HepG2 (cell line): ENCODE results near the gene SGSM1. TPM values are rescaled to one million over a fixed set of nuclear protein-coding genes. Genes with fewer than 3 reads are reported as not detected.

Experiments used
- ATAC-seq: fragments of 200-7000 bp; cut with Tn5 transposase; 3 replicates; pipeline ENCODE4 v1.9.1; 2020; ENCODE audit warnings: mild to moderate bottlenecking, moderate library complexity
- BruUV-seq: library from RNA; stranded (reverse); fragments of 400-500 nt; replicated peaks from 2 replicates; lab custom pipeline; 2021; lab: Mats Ljungman, UMichigan
- CTCF ChIA-PET: fragments of 300-600 bp; formaldehyde crosslinking; extraction: SDS; loops from one replicate; lab custom pipeline; 2021; ENCODE audit warnings: low total read pairs, inconsistent platforms, low intra/inter-chr PET ratio; lab: Yijun Ruan, JAX
- POLR2A ChIA-PET: fragments of 350-600 bp; sonication (Branson Sonifier 250); formaldehyde crosslinking; loops from one replicate; lab custom pipeline; 2020; ENCODE audit warnings: antibody characterized with exemption, inconsistent platforms; lab: Yijun Ruan, JAX
- DNase-seq: peaks from one replicate; pipeline ENCODE4 v3.0.0-alpha.2; 2015; ENCODE audit warnings: low spot score
- FAIRE-seq: peaks from 3 replicates; lab custom pipeline; 2011; peaks lifted over from hg19 to GRCh38; lab: Jason Lieb, UNC
- H2AFZ ChIP-seq: one replicate; pipeline ENCODE4 v1.6.1; 2011; ENCODE audit warnings: low read length, inconsistent platforms
- H3K27ac ChIP-seq: fragments of 300-600 bp; 3 replicates; pipeline ENCODE4 v1.8.0; 2011; ENCODE audit warnings: mixed run types, mild to moderate bottlenecking, mixed read lengths, low read length, inconsistent platforms; ENCODE audit not compliant: insufficient read depth; ENCODE audit errors: extremely low read length
- H3K27me3 ChIP-seq, 2 experiments: fragments of 200-600 bp in 1 of 2; 2 replicates in 1 of 2; 3 replicates in 1 of 2; pipeline versions ENCODE4 v1.6.0 to v1.8.0; 2011; ENCODE audit warnings: low read length in 2 of 2, mild to moderate bottlenecking in 2 of 2, moderate library complexity in 2 of 2, inconsistent platforms in 1 of 2; ENCODE audit not compliant: insufficient read depth in 2 of 2, control insufficient read depth in 1 of 2
- H3K36me3 ChIP-seq, 2 experiments: fragments of 200-600 bp in 1 of 2; replicated peaks in 1 of 2; 2 replicates in 1 of 2; 3 replicates in 1 of 2; pipeline versions ENCODE4 v1.5.1 to v1.8.0; 2011; ENCODE audit warnings: low read length in 2 of 2, inconsistent platforms in 1 of 2; ENCODE audit not compliant: insufficient read depth in 2 of 2, control insufficient read depth in 1 of 2
- H3K4me1 ChIP-seq: 2 replicates; pipeline ENCODE4 v1.5.1; 2012; ENCODE audit warnings: low read length, inconsistent platforms; ENCODE audit not compliant: insufficient read depth
- H3K4me2 ChIP-seq: 2 replicates; pipeline ENCODE4 v1.6.0; 2011; ENCODE audit warnings: low read depth, low read length, inconsistent platforms
- H3K4me3 ChIP-seq, 3 experiments: fragments of 200-600 bp in 1 of 3; sonication (generic), shearing (Covaris generic) in 1 of 3; replicated peaks in 1 of 3; 2 replicates each; pipeline ENCODE4 v1.5.1; 2011 to 2016; ENCODE audit warnings: low read length in 3 of 3, inconsistent platforms in 2 of 3, low read depth in 2 of 3, mild to moderate bottlenecking in 2 of 3, control low read depth in 1 of 3, mixed read lengths in 1 of 3; ENCODE audit not compliant: insufficient read depth in 1 of 3
- H3K79me2 ChIP-seq: one replicate; pipeline ENCODE4 v1.6.1; 2011; ENCODE audit warnings: low read length, inconsistent platforms; ENCODE audit not compliant: insufficient read depth
- H3K9ac ChIP-seq: 2 replicates; pipeline ENCODE4 v1.6.0; 2011; ENCODE audit warnings: mild to moderate bottlenecking, low read depth, low read length, inconsistent platforms; ENCODE audit not compliant: insufficient read depth
- H3K9me3 ChIP-seq: 2 replicates; pipeline ENCODE4 v1.5.1; 2012; ENCODE audit warnings: mild to moderate bottlenecking, low read length
- H4K20me1 ChIP-seq: 2 replicates; pipeline ENCODE4 v1.6.0; 2011; ENCODE audit warnings: inconsistent platforms, mild to moderate bottlenecking, low read length, moderate library complexity; ENCODE audit not compliant: insufficient read depth
- CEBPG ChIP-seq: IDR thresholded peaks from 2 replicates; pipeline ENCODE4 v1.6.1; 2016
- CREB1 ChIP-seq, 2 experiments: fragments of 450-650 bp in 1 of 2; IDR thresholded peaks; 2 replicates each; pipeline ENCODE4 v1.6.1; 2016 to 2017; ENCODE audit warnings: control low read depth in 1 of 2, mild to moderate bottlenecking in 1 of 2, missing compliant biosample characterization in 1 of 2, missing genetic modification characterization in 1 of 2
- CREB3 ChIP-seq: sonication (generic); formaldehyde crosslinking; IDR thresholded peaks from 2 replicates; pipeline ENCODE4 v1.5.0; 2020; ENCODE audit warnings: missing genetic modification reagents
- FOXA1 ChIP-seq, 2 experiments: fragments of 450-650 bp in 1 of 2; sonication (generic) in 1 of 2; formaldehyde crosslinking in 1 of 2; IDR thresholded peaks; 2 replicates each; pipeline versions ENCODE4 v1.4.0 to v1.6.1; 2016 to 2020; ENCODE audit warnings: missing genetic modification reagents in 1 of 2
- HMG20B ChIP-seq: conservative IDR thresholded peaks from 2 replicates; pipeline ENCODE4 v1.6.1; 2016; ENCODE audit warnings: missing genetic modification reagents, missing compliant biosample characterization
- KDM5A ChIP-seq: fragments of 200-600 bp; sonication (generic); IDR thresholded peaks from 2 replicates; pipeline ENCODE4 v1.7.0; 2018; ENCODE audit warnings: antibody characterized with exemption, mild to moderate bottlenecking, low read length, borderline replicate concordance
- NBN ChIP-seq: fragments of 450-650 bp; conservative IDR thresholded peaks from 2 replicates; pipeline ENCODE4 v1.6.1; 2017
- PBX2 ChIP-seq: IDR thresholded peaks from 2 replicates; pipeline ENCODE4 v1.6.1; 2016; ENCODE audit warnings: control low read depth
- PCBP2 ChIP-seq: fragments of 200-400 bp; formaldehyde crosslinking; optimal IDR thresholded peaks from 2 replicates; pipeline ENCODE3; 2018; ENCODE audit warnings: low read length, low read depth; ENCODE audit not compliant: poor library complexity, severe bottlenecking
- PITX1 ChIP-seq: sonication (generic); formaldehyde crosslinking; IDR thresholded peaks from 2 replicates; pipeline ENCODE4 v1.5.1; 2020; ENCODE audit warnings: mild to moderate bottlenecking, missing genetic modification reagents
- POLR2A ChIP-seq, 2 experiments: IDR thresholded peaks; 2 replicates each; pipeline ENCODE4 v1.6.1; 2011; ENCODE audit warnings: low read depth in 2 of 2, low read length in 2 of 2, mild to moderate bottlenecking in 1 of 2, moderate library complexity in 1 of 2; ENCODE audit not compliant: insufficient read depth in 1 of 2
- PRPF4 ChIP-seq: fragments of 200-400 bp; formaldehyde crosslinking; IDR thresholded peaks from 2 replicates; pipeline ENCODE4 v1.6.1; 2016; ENCODE audit warnings: low read length, low read depth; ENCODE audit not compliant: poor library complexity, severe bottlenecking
- RFXAP ChIP-seq: sonication (generic); formaldehyde crosslinking; IDR thresholded peaks from 2 replicates; pipeline ENCODE4 v1.4.0; 2020; ENCODE audit warnings: missing genetic modification reagents, borderline replicate concordance
- RNF2 ChIP-seq: fragments of 450-650 bp; conservative IDR thresholded peaks from 2 replicates; pipeline ENCODE4 v1.6.1; 2016; ENCODE audit warnings: low read depth
- ZMYM4 ChIP-seq: sonication (generic); formaldehyde crosslinking; IDR thresholded peaks from 2 replicates; pipeline ENCODE4 v1.8.1; 2023; ENCODE audit warnings: mild to moderate bottlenecking, missing genetic modification reagents
- ZNF121 ChIP-seq: sonication (generic); formaldehyde crosslinking; IDR thresholded peaks from 2 replicates; pipeline ENCODE4 v1.5.0; 2020; ENCODE audit warnings: mild to moderate bottlenecking, missing genetic modification reagents
- WGBS: methylation state at CpG from one replicate; pipeline ENCODE4 v1.1.6; 2017; ENCODE audit warnings: low lambda C conversion rate; 5-methylcytosine and 5-hydroxymethylcytosine counted together
- in situ Hi-C: cut with HindIII; loops from 2 replicates; pipeline ENCODE4 v1.10.0; 2017; ENCODE audit warnings: low pct_unique_long_range_greater_than_20kb; ENCODE audit not compliant: extremely low pct_ligation_motif_present
- intact Hi-C: fragments of 100-400 bp; cut with micrococcal nuclease; formaldehyde crosslinking; loops from one replicate; pipeline ENCODE4 v1.10.0; 2022; ENCODE audit not compliant: unreplicated experiment
- polyA plus RNA-seq, 8 experiments: library from polyadenylated mRNA; depleted of rRNA in 3 of 8; stranded (reverse) in 7 of 8; unstranded in 1 of 8; fragments of >200 nt; fragmentation: Illumina TruSeq in 4 of 8; extraction: Trizol in 4 of 8; gene quantifications; 2 replicates each; pipeline versions ENCODE4 v1.2.1 to v1.2.3, GENCODE V29; 2011 to 2016; ENCODE audit warnings: low read depth in 4 of 8, missing spikeins in 1 of 8, mixed read lengths in 1 of 8; ENCODE audit not compliant: insufficient read depth in 1 of 8
- total RNA-seq, 5 experiments: library from RNA; depleted of rRNA; stranded (reverse); fragments of >200 nt; fragmentation: Illumina TruSeq; extraction: Trizol; gene quantifications; 2 replicates each; pipeline ENCODE4 v1.2.3, GENCODE V29; 2016; ENCODE audit warnings: low read depth in 1 of 5
- TF ChIP-seq, protein P1 (sequence below): sonication (generic); formaldehyde crosslinking; IDR thresholded peaks from 2 replicates; pipeline ENCODE4 v1.4.0; 2020; ENCODE audit warnings: missing genetic modification reagents, mild to moderate bottlenecking, borderline replicate concordance
- TF ChIP-seq, protein P2 (sequence below): sonication (generic); formaldehyde crosslinking; IDR thresholded peaks from 2 replicates; pipeline ENCODE4 v1.4.0; 2020; ENCODE audit warnings: missing genetic modification reagents, borderline replicate concordance

SGSM1 gene
- total and polyA plus RNA-seq, 2 of the 13 experiments (the other 11 are each of a cell fraction or from before 2014, with no cell fraction given) = 0.07 TPM; not detected in 1

- in situ Hi-C loops = loop anchor here (25.0 kb wide), 2 partner anchors 97 to 278 kb away; no protein-coding TSS in a partner anchor
- Histone ChIP-seq H3K79me2 (no peaks in the 10 kb centered on the region), H3K9ac (no peak overlapping the region), H3K9me3 (no peaks in the 10 kb centered on the region), H3K4me2 (no peak overlapping the region), H2AFZ (no peak overlapping the region), H3K4me3 (no peak overlapping the region), H3K27ac (no peak overlapping the region), H3K36me3 (no peaks in the 10 kb centered on the region), H3K27me3 (peaks cover 1 to 32% of the 10 kb centered on the region in 2 experiments; a peak in 4 of 5 replicates), H4K20me1 (no peaks in the 10 kb centered on the region), H3K4me1 (no peaks in the 10 kb centered on the region)
- DNase-seq (no peak), FAIRE-seq (no peak), ATAC-seq (no peak)
- POLR2A ChIA-PET = no interaction called here
- intact Hi-C loops = loop anchor here (1.0 kb wide), 1 partner anchor 49 kb away; no protein-coding TSS in a partner anchor
- WGBS = 0% methylated on average over 6 of the region's 6 CpGs
- CTCF ChIA-PET = interaction anchor here (3.2 kb wide), 1 partner anchor 54 kb away, joined by 18 read pairs; no protein-coding TSS in a partner anchor
- BruUV-seq = no TSS peak
- TF ChIP-seq ZNF121 (CRISPR knock-in tag) (no peak), NBN (no peak), KDM5A (no peak), PBX2 (CRISPR knock-in tag) (no peak), HMG20B (CRISPR knock-in tag) (no peak), ZMYM4 (no peak), CREB3 (CRISPR knock-in tag) (no peak), RNF2 (no peak), FOXA1 (IDR thresholded peaks at IDR 0.05) (no peak), FOXA1 (CRISPR knock-in tag; IDR thresholded peaks at IDR 0.05) (no peak), RFXAP (no peak), CREB1 (IDR thresholded peaks at IDR 0.05) (no peak), CREB1 (CRISPR knock-in tag; IDR thresholded peaks at IDR 0.05) (no peak), PITX1 (no peak), PRPF4 (no peak), PCBP2 (no peak), POLR2A (IDR thresholded peaks at IDR 0.05; ENCODE audit: insufficient read depth in 1 of 2, low read depth in 2 of 2, low read length in 2 of 2) (no peak), CEBPG (CRISPR knock-in tag) (no peak)
- TF ChIP-seq, protein P1, sequence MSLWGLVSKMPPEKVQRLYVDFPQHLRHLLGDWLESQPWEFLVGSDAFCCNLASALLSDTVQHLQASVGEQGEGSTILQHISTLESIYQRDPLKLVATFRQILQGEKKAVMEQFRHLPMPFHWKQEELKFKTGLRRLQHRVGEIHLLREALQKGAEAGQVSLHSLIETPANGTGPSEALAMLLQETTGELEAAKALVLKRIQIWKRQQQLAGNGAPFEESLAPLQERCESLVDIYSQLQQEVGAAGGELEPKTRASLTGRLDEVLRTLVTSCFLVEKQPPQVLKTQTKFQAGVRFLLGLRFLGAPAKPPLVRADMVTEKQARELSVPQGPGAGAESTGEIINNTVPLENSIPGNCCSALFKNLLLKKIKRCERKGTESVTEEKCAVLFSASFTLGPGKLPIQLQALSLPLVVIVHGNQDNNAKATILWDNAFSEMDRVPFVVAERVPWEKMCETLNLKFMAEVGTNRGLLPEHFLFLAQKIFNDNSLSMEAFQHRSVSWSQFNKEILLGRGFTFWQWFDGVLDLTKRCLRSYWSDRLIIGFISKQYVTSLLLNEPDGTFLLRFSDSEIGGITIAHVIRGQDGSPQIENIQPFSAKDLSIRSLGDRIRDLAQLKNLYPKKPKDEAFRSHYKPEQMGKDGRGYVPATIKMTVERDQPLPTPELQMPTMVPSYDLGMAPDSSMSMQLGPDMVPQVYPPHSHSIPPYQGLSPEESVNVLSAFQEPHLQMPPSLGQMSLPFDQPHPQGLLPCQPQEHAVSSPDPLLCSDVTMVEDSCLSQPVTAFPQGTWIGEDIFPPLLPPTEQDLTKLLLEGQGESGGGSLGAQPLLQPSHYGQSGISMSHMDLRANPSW = no peak
- TF ChIP-seq, protein P2, sequence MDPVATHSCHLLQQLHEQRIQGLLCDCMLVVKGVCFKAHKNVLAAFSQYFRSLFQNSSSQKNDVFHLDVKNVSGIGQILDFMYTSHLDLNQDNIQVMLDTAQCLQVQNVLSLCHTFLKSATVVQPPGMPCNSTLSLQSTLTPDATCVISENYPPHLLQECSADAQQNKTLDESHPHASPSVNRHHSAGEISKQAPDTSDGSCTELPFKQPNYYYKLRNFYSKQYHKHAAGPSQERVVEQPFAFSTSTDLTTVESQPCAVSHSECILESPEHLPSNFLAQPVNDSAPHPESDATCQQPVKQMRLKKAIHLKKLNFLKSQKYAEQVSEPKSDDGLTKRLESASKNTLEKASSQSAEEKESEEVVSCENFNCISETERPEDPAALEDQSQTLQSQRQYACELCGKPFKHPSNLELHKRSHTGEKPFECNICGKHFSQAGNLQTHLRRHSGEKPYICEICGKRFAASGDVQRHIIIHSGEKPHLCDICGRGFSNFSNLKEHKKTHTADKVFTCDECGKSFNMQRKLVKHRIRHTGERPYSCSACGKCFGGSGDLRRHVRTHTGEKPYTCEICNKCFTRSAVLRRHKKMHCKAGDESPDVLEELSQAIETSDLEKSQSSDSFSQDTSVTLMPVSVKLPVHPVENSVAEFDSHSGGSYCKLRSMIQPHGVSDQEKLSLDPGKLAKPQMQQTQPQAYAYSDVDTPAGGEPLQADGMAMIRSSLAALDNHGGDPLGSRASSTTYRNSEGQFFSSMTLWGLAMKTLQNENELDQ (CRISPR knock-in tag) = no peak
Measured at GRCh38 chr22:24759765-24760164, 46.2 kb upstream of the SGSM1 start.
